VCaP (cell line): ENCODE data around the gene GSG1L.

ENCODE experiments used
- H3K27ac ChIP-seq: fragments of 450-650 bp; 2 replicates; pipeline ENCODE4 v1.5.1; 2017
- CTCF ChIP-seq: fragments of 450-650 bp; conservative IDR thresholded peaks from 2 replicates; pipeline ENCODE4 v1.5.1; 2017; ENCODE audit warnings: mild to moderate bottlenecking, moderate library complexity

The GSG1L gene

GRCh38 chr16:27993587-27993986 lies 69.9 kb downstream of the GSG1L start:
- TF ChIP-seq CTCF = no peak
- H3K27ac ChIP-seq = no peak overlapping the region

- no peak for TF ChIP-seq CTCF
- H3K27ac ChIP-seq = no peak overlapping the region
These were observed 71.6 kb downstream of the GSG1L start for GRCh38 chr16:27991876-27992275.

GRCh38 chr16:27985981-27986380 lies 77.5 kb downstream of the GSG1L start:
- no peak overlapping the region for H3K27ac ChIP-seq
- no peak for TF ChIP-seq CTCF

GRCh38 chr16:27984121-27984520 lies 79.4 kb downstream of the GSG1L start:
- TF ChIP-seq CTCF = no peak
- no peak overlapping the region for H3K27ac ChIP-seq

- no peak for TF ChIP-seq CTCF
- no peak overlapping the region for H3K27ac ChIP-seq
These were observed 80.3 kb downstream of the GSG1L start for GRCh38 chr16:27983244-27983643.

- H3K27ac ChIP-seq = no peak overlapping the region
- TF ChIP-seq CTCF = no peak
These were observed 81.3 kb downstream of the GSG1L start for GRCh38 chr16:27982184-27982583.

GRCh38 chr16:27980919-27981700 lies 82.4 kb downstream of the GSG1L start:
- no peak overlapping the region for H3K27ac ChIP-seq
- no peak for TF ChIP-seq CTCF
